H1 (cell line): ENCODE measurements around the gene SLC22A15. TPM values are rescaled to one million over a fixed set of nuclear protein-coding genes. Genes with fewer than 3 reads are reported as not detected.

Experiments used
- CBX8 ChIP-seq: fragments of 300-800, 300-1000 bp; sonication (generic); IDR thresholded peaks from 2 replicates; pipeline ENCODE4 v1.7.1; 2016; ENCODE audit warnings: low read depth, low read length, borderline replicate concordance
- CREB1 ChIP-seq: IDR thresholded peaks from 2 replicates; pipeline ENCODE4 v1.6.1; 2012; ENCODE audit warnings: inconsistent platforms
- TBP ChIP-seq: IDR thresholded peaks from 2 replicates; pipeline ENCODE4 v1.6.1; 2011; ENCODE audit warnings: low read depth, low read length, improper control_type of control experiment
- polyA plus RNA-seq, 7 experiments: library from polyadenylated mRNA; depleted of rRNA in 3 of 7; stranded (reverse) in 5 of 7; unstranded in 2 of 7; fragments of >200 nt in 5 of 7; fragments of 200-250 nt in 2 of 7; gene quantifications; 1 replicate in 5 of 7; 2 replicates in 1 of 7; 4 replicates in 1 of 7; pipeline versions ENCODE4 v1.2.1 to v1.2.3, GENCODE V29; 2011 to 2013; ENCODE audit warnings: missing spikeins in 2 of 7, mixed read lengths in 2 of 7
- total RNA-seq: library from RNA; stranded (reverse); fragmentation: NEBNext Ultra II Directional; extraction: Animal tissue kit (Norgen Biotek cat#: 25700); gene quantifications from 2 replicates; pipeline ENCODE4 v1.2.1, GENCODE V29; 2021
- TF ChIP-seq, protein P1 (sequence below): fragments of 300-600 bp; sonication (generic); IDR thresholded peaks from 2 replicates; pipeline ENCODE4 v1.7.1; 2012; ENCODE audit warnings: low read length, moderate library complexity, mild to moderate bottlenecking, inconsistent platforms; ENCODE audit not compliant: insufficient replicate concordance

Gene SLC22A15
- total and polyA plus RNA-seq, 2 of the 8 experiments (the other 6 are each of a cell fraction or from before 2014, with no cell fraction given), result 3.2 to 3.3 TPM

DNA sequence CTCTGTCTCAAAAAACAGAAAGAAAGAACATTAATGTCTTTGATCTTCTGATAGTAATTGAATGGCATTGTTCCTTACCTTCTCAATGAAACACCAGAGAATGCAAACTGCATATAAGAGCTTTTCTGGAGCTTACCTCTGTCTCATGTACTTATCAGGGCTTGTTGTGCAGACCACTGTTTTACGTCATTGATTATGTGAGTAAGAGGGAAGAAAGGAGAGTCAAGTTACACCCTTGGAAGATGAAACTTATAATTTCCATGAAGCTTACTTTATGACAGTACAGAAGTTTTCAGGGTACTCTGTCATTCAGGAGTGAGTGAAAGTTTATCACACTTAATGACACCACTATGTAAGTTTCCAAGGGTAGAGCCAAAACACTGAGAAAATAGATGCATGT, 85.9 kb downstream of the SLC22A15 start (continued):
- TF ChIP-seq, protein P1, sequence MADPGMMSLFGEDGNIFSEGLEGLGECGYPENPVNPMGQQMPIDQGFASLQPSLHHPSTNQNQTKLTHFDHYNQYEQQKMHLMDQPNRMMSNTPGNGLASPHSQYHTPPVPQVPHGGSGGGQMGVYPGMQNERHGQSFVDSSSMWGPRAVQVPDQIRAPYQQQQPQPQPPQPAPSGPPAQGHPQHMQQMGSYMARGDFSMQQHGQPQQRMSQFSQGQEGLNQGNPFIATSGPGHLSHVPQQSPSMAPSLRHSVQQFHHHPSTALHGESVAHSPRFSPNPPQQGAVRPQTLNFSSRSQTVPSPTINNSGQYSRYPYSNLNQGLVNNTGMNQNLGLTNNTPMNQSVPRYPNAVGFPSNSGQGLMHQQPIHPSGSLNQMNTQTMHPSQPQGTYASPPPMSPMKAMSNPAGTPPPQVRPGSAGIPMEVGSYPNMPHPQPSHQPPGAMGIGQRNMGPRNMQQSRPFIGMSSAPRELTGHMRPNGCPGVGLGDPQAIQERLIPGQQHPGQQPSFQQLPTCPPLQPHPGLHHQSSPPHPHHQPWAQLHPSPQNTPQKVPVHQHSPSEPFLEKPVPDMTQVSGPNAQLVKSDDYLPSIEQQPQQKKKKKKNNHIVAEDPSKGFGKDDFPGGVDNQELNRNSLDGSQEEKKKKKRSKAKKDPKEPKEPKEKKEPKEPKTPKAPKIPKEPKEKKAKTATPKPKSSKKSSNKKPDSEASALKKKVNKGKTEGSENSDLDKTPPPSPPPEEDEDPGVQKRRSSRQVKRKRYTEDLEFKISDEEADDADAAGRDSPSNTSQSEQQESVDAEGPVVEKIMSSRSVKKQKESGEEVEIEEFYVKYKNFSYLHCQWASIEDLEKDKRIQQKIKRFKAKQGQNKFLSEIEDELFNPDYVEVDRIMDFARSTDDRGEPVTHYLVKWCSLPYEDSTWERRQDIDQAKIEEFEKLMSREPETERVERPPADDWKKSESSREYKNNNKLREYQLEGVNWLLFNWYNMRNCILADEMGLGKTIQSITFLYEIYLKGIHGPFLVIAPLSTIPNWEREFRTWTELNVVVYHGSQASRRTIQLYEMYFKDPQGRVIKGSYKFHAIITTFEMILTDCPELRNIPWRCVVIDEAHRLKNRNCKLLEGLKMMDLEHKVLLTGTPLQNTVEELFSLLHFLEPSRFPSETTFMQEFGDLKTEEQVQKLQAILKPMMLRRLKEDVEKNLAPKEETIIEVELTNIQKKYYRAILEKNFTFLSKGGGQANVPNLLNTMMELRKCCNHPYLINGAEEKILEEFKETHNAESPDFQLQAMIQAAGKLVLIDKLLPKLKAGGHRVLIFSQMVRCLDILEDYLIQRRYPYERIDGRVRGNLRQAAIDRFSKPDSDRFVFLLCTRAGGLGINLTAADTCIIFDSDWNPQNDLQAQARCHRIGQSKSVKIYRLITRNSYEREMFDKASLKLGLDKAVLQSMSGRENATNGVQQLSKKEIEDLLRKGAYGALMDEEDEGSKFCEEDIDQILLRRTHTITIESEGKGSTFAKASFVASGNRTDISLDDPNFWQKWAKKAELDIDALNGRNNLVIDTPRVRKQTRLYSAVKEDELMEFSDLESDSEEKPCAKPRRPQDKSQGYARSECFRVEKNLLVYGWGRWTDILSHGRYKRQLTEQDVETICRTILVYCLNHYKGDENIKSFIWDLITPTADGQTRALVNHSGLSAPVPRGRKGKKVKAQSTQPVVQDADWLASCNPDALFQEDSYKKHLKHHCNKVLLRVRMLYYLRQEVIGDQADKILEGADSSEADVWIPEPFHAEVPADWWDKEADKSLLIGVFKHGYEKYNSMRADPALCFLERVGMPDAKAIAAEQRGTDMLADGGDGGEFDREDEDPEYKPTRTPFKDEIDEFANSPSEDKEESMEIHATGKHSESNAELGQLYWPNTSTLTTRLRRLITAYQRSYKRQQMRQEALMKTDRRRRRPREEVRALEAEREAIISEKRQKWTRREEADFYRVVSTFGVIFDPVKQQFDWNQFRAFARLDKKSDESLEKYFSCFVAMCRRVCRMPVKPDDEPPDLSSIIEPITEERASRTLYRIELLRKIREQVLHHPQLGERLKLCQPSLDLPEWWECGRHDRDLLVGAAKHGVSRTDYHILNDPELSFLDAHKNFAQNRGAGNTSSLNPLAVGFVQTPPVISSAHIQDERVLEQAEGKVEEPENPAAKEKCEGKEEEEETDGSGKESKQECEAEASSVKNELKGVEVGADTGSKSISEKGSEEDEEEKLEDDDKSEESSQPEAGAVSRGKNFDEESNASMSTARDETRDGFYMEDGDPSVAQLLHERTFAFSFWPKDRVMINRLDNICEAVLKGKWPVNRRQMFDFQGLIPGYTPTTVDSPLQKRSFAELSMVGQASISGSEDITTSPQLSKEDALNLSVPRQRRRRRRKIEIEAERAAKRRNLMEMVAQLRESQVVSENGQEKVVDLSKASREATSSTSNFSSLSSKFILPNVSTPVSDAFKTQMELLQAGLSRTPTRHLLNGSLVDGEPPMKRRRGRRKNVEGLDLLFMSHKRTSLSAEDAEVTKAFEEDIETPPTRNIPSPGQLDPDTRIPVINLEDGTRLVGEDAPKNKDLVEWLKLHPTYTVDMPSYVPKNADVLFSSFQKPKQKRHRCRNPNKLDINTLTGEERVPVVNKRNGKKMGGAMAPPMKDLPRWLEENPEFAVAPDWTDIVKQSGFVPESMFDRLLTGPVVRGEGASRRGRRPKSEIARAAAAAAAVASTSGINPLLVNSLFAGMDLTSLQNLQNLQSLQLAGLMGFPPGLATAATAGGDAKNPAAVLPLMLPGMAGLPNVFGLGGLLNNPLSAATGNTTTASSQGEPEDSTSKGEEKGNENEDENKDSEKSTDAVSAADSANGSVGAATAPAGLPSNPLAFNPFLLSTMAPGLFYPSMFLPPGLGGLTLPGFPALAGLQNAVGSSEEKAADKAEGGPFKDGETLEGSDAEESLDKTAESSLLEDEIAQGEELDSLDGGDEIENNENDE, result no peak
- TF ChIP-seq CBX8, result no peak
- TF ChIP-seq CREB1, result no peak
- TF ChIP-seq TBP, result no peak
